ENCODE data around the gene DNAJB13.

GRCh38 chr11:73963861-73964260 is 13.0 kb downstream of the DNAJB13 start:
- TF ChIP-seq, protein P1, sequence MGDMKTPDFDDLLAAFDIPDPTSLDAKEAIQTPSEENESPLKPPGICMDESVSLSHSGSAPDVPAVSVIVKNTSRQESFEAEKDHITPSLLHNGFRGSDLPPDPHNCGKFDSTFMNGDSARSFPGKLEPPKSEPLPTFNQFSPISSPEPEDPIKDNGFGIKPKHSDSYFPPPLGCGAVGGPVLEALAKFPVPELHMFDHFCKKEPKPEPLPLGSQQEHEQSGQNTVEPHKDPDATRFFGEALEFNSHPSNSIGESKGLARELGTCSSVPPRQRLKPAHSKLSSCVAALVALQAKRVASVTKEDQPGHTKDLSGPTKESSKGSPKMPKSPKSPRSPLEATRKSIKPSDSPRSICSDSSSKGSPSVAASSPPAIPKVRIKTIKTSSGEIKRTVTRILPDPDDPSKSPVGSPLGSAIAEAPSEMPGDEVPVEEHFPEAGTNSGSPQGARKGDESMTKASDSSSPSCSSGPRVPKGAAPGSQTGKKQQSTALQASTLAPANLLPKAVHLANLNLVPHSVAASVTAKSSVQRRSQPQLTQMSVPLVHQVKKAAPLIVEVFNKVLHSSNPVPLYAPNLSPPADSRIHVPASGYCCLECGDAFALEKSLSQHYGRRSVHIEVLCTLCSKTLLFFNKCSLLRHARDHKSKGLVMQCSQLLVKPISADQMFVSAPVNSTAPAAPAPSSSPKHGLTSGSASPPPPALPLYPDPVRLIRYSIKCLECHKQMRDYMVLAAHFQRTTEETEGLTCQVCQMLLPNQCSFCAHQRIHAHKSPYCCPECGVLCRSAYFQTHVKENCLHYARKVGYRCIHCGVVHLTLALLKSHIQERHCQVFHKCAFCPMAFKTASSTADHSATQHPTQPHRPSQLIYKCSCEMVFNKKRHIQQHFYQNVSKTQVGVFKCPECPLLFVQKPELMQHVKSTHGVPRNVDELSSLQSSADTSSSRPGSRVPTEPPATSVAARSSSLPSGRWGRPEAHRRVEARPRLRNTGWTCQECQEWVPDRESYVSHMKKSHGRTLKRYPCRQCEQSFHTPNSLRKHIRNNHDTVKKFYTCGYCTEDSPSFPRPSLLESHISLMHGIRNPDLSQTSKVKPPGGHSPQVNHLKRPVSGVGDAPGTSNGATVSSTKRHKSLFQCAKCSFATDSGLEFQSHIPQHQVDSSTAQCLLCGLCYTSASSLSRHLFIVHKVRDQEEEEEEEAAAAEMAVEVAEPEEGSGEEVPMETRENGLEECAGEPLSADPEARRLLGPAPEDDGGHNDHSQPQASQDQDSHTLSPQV (IDR thresholded peaks at IDR 0.05), result no peak
- no peak for TF ChIP-seq NKRF (conservative IDR thresholded peaks at IDR 0.05)
- no peak for TF ChIP-seq CBFB (IDR thresholded peaks at IDR 0.05; ENCODE audit: low read depth)
- no peak for TF ChIP-seq POLR2AphosphoS5 (IDR thresholded peaks at IDR 0.05; ENCODE audit: low read length)
- no peak for TF ChIP-seq CTCF (IDR thresholded peaks at IDR 0.05 in 2 of 3, conservative IDR thresholded peaks at IDR 0.05 in 1 of 3; ENCODE audit: control insufficient read depth in 2 of 3, extremely low read depth in 1 of 3, insufficient read depth in 1 of 3, low read depth in 3 of 3, low read length in 3 of 3)
- no peak for TF ChIP-seq RAD51 (IDR thresholded peaks at IDR 0.05)

Data from GM12878 (cell line).